HepG2 (cell line): ENCODE results near the gene NINJ2. TPM values are rescaled to one million over a fixed set of nuclear protein-coding genes. Genes with fewer than 3 reads are reported as not detected.

Experiments used
- ADNP ChIP-seq: sonication (generic); formaldehyde crosslinking; IDR thresholded peaks from 2 replicates; pipeline ENCODE4 v1.4.0; 2020; ENCODE audit warnings: missing genetic modification reagents
- ATF7 ChIP-seq, 2 experiments: fragments of 450-650 bp in 1 of 2; sonication (generic) in 1 of 2; formaldehyde crosslinking in 1 of 2; IDR thresholded peaks; 2 replicates each; pipeline versions ENCODE4 v1.4.0 to v1.6.1; 2016 to 2020; ENCODE audit warnings: antibody characterized with exemption in 1 of 2, mild to moderate bottlenecking in 1 of 2, missing genetic modification reagents in 1 of 2
- BRCA1 ChIP-seq: sonication (generic); formaldehyde crosslinking; IDR thresholded peaks from 2 replicates; pipeline ENCODE4 v1.4.0; 2020; ENCODE audit warnings: missing genetic modification reagents
- CREM ChIP-seq, 2 experiments: sonication (generic) in 1 of 2; formaldehyde crosslinking in 1 of 2; IDR thresholded peaks; 2 replicates each; pipeline versions ENCODE4 v1.4.0 to v1.6.1; 2016 to 2020; ENCODE audit warnings: antibody characterized with exemption in 1 of 2, mild to moderate bottlenecking in 1 of 2, missing genetic modification reagents in 1 of 2
- EED ChIP-seq: sonication (generic); formaldehyde crosslinking; IDR thresholded peaks from 2 replicates; pipeline ENCODE4 v1.5.0; 2020; ENCODE audit warnings: mild to moderate bottlenecking, missing genetic modification reagents
- ELF4 ChIP-seq: sonication (generic); formaldehyde crosslinking; IDR thresholded peaks from 2 replicates; pipeline ENCODE4 v1.5.0; 2020; ENCODE audit warnings: missing genetic modification reagents, mild to moderate bottlenecking, moderate library complexity, borderline replicate concordance
- FOXC1 ChIP-seq: sonication (generic); formaldehyde crosslinking; IDR thresholded peaks from 2 replicates; pipeline ENCODE4 v1.8.0; 2022; ENCODE audit warnings: mild to moderate bottlenecking, missing genetic modification reagents, borderline replicate concordance
- HMG20B ChIP-seq: conservative IDR thresholded peaks from 2 replicates; pipeline ENCODE4 v1.6.1; 2016; ENCODE audit warnings: missing genetic modification reagents, missing compliant biosample characterization
- MEIS2 ChIP-seq: sonication (generic); formaldehyde crosslinking; IDR thresholded peaks from 2 replicates; pipeline ENCODE4 v1.9.0; 2021; ENCODE audit warnings: mild to moderate bottlenecking, missing genetic modification reagents
- NAIF1 ChIP-seq: sonication (generic); formaldehyde crosslinking; IDR thresholded peaks from 2 replicates; pipeline ENCODE4 v1.5.0; 2020; ENCODE audit warnings: mild to moderate bottlenecking, missing genetic modification reagents, borderline replicate concordance
- NFE2 ChIP-seq: sonication (generic); formaldehyde crosslinking; IDR thresholded peaks from 2 replicates; pipeline ENCODE4 v1.4.0; 2020; ENCODE audit warnings: missing genetic modification reagents
- NR1H2 ChIP-seq: sonication (generic); formaldehyde crosslinking; IDR thresholded peaks from 2 replicates; pipeline ENCODE4 v1.8.1; 2022; ENCODE audit warnings: low read depth, missing genetic modification reagents, borderline replicate concordance
- SP140L ChIP-seq: sonication (generic); formaldehyde crosslinking; IDR thresholded peaks from 2 replicates; pipeline ENCODE4 v1.4.0; 2020; ENCODE audit warnings: missing genetic modification reagents, borderline replicate concordance
- TSC22D2 ChIP-seq: sonication (generic); formaldehyde crosslinking; IDR thresholded peaks from 2 replicates; pipeline ENCODE4 v1.5.1; 2020; ENCODE audit warnings: missing genetic modification reagents, mild to moderate bottlenecking, borderline replicate concordance
- YY1 ChIP-seq: IDR thresholded peaks from 2 replicates; pipeline ENCODE4 v1.6.1; 2011; ENCODE audit warnings: low read length, low read depth, moderate library complexity, mild to moderate bottlenecking; ENCODE audit not compliant: insufficient read depth, insufficient replicate concordance
- ZNF251 ChIP-seq: sonication (generic); formaldehyde crosslinking; IDR thresholded peaks from 2 replicates; pipeline ENCODE4 v1.9.0; 2021; ENCODE audit warnings: mild to moderate bottlenecking, missing genetic modification reagents
- ZNF552 ChIP-seq: sonication (generic); formaldehyde crosslinking; IDR thresholded peaks from 2 replicates; pipeline ENCODE4 v1.9.0; 2022; ENCODE audit warnings: missing genetic modification reagents, mild to moderate bottlenecking, borderline replicate concordance
- polyA plus RNA-seq, 8 experiments: library from polyadenylated mRNA; depleted of rRNA in 3 of 8; stranded (reverse) in 7 of 8; unstranded in 1 of 8; fragments of >200 nt; fragmentation: Illumina TruSeq in 4 of 8; extraction: Trizol in 4 of 8; gene quantifications; 2 replicates each; pipeline versions ENCODE4 v1.2.1 to v1.2.3, GENCODE V29; 2011 to 2016; ENCODE audit warnings: low read depth in 4 of 8, missing spikeins in 1 of 8, mixed read lengths in 1 of 8; ENCODE audit not compliant: insufficient read depth in 1 of 8
- total RNA-seq, 5 experiments: library from RNA; depleted of rRNA; stranded (reverse); fragments of >200 nt; fragmentation: Illumina TruSeq; extraction: Trizol; gene quantifications; 2 replicates each; pipeline ENCODE4 v1.2.3, GENCODE V29; 2016; ENCODE audit warnings: low read depth in 1 of 5
- TF ChIP-seq, protein P1 (sequence below): sonication (generic); formaldehyde crosslinking; IDR thresholded peaks from 2 replicates; pipeline ENCODE4 v1.8.1; 2023; ENCODE audit warnings: mild to moderate bottlenecking, missing genetic modification reagents, borderline replicate concordance
- TF ChIP-seq, protein P2 (sequence below): sonication (generic); formaldehyde crosslinking; IDR thresholded peaks from 2 replicates; pipeline ENCODE4 v1.5.1; 2020; ENCODE audit warnings: mild to moderate bottlenecking, missing genetic modification reagents
- TF ChIP-seq, protein P3 (sequence below), 2 experiments: sonication (generic) in 1 of 2; formaldehyde crosslinking in 1 of 2; IDR thresholded peaks; 2 replicates each; pipeline versions ENCODE4 v1.5.1 to v1.6.1; 2011 to 2020; ENCODE audit warnings: borderline replicate concordance in 1 of 2, low read depth in 1 of 2, low read length in 1 of 2, mild to moderate bottlenecking in 1 of 2, missing genetic modification reagents in 1 of 2, moderate library complexity in 1 of 2
- TF ChIP-seq, protein P4 (sequence below): sonication (generic); formaldehyde crosslinking; IDR thresholded peaks from 2 replicates; pipeline ENCODE4 v1.4.0; 2020; ENCODE audit warnings: missing genetic modification reagents; ENCODE audit errors: not compliant biosample characterization

NINJ2 gene
- total and polyA plus RNA-seq, 2 of the 13 experiments (the other 11 are each of a cell fraction or from before 2014, with no cell fraction given), result 0.62 to 3.8 TPM

GRCh38 chr12:585062-586061 lies 77.9 kb downstream of the NINJ2 start (continued):
- TF ChIP-seq TSC22D2 (CRISPR knock-in tag), result 0 out of 2 replicates have a peak, but pooled peaks have one; percentile 68
- no peak for TF ChIP-seq NR1H2
- TF ChIP-seq ADNP (CRISPR knock-in tag), result peak; percentile 98
- TF ChIP-seq MEIS2 (CRISPR knock-in tag), result peak; percentile 93
- TF ChIP-seq NFE2 (CRISPR knock-in tag), result peak; percentile 81
- peak; percentile 87 for TF ChIP-seq CREM (IDR thresholded peaks at IDR 0.05)
- TF ChIP-seq CREM (CRISPR knock-in tag; IDR thresholded peaks at IDR 0.05), result no peak
- peak; percentile 65; the same call in 1 of the 2 replicates for TF ChIP-seq ZNF552 (CRISPR knock-in tag)
- peak; percentile 76; the same call in 1 of the 2 replicates for TF ChIP-seq FOXC1
- TF ChIP-seq ELF4 (CRISPR knock-in tag), result no peak
- TF ChIP-seq ATF7 (IDR thresholded peaks at IDR 0.05), result 0 out of 2 replicates have a peak, but pooled peaks have one; percentile 14
- TF ChIP-seq ATF7 (CRISPR knock-in tag; IDR thresholded peaks at IDR 0.05), result no peak
- no peak for TF ChIP-seq NAIF1 (CRISPR knock-in tag)
- TF ChIP-seq, protein P1, sequence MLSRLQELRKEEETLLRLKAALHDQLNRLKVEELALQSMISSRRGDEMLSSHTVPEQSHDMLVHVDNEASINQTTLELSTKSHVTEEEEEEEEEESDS (CRISPR knock-in tag), result no peak
- TF ChIP-seq HMG20B, result peak; percentile 90; the same call in 1 of the 2 replicates
- TF ChIP-seq ZNF251, result no peak
- TF ChIP-seq BRCA1 (CRISPR knock-in tag), result no peak
- no peak for TF ChIP-seq SP140L (CRISPR knock-in tag)
- TF ChIP-seq YY1, result no peak
- TF ChIP-seq, protein P2, sequence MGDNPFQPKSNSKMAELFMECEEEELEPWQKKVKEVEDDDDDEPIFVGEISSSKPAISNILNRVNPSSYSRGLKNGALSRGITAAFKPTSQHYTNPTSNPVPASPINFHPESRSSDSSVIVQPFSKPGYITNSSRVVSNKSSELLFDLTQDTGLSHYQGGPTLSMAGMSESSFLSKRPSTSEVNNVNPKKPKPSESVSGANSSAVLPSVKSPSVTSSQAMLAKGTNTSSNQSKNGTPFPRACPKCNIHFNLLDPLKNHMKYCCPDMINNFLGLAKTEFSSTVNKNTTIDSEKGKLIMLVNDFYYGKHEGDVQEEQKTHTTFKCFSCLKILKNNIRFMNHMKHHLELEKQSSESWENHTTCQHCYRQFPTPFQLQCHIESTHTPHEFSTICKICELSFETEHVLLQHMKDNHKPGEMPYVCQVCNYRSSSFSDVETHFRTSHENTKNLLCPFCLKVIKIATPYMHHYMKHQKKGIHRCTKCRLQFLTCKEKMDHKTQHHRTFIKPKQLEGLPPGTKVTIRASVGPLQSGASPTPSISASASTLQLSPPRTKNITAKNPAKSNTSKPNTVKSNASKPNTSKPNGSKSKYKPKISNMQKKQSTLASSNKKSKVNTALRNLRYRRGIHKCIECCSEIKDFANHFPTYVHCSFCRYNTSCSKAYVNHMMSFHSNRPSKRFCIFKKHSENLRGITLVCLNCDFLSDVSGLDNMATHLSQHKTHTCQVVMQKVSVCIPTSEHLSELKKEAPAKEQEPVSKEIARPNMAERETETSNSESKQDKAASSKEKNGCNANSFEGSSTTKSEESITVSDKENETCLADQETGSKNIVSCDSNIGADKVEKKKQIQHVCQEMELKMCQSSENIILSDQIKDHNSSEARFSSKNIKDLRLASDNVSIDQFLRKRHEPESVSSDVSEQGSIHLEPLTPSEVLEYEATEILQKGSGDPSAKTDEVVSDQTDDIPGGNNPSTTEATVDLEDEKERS (CRISPR knock-in tag), result peak; percentile 96
- TF ChIP-seq, protein P3, sequence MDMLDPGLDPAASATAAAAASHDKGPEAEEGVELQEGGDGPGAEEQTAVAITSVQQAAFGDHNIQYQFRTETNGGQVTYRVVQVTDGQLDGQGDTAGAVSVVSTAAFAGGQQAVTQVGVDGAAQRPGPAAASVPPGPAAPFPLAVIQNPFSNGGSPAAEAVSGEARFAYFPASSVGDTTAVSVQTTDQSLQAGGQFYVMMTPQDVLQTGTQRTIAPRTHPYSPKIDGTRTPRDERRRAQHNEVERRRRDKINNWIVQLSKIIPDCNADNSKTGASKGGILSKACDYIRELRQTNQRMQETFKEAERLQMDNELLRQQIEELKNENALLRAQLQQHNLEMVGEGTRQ (IDR thresholded peaks at IDR 0.05; ENCODE audit: low read depth, low read length), result no peak
- TF ChIP-seq, protein P3 (CRISPR knock-in tag; IDR thresholded peaks at IDR 0.05; ENCODE audit: borderline replicate concordance), result no peak; the same call in 1 of the 2 replicates
- TF ChIP-seq EED (CRISPR knock-in tag), result no peak; the same call in 1 of the 2 replicates
- TF ChIP-seq, protein P4, sequence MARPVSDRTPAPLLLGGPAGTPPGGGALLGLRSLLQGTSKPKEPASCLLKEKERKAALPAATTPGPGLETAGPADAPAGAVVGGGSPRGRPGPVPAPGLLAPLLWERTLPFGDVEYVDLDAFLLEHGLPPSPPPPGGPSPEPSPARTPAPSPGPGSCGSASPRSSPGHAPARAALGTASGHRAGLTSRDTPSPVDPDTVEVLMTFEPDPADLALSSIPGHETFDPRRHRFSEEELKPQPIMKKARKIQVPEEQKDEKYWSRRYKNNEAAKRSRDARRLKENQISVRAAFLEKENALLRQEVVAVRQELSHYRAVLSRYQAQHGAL (CRISPR knock-in tag), result no peak
